ENCODE data around the gene CARS1.

- TF ChIP-seq CTCF (IDR thresholded peaks at IDR 0.05): no peak
- no peak for TF ChIP-seq POLR2A (IDR thresholded peaks at IDR 0.05)
Observed at GRCh38 chr11:3088806-3089205, 31.6 kb upstream of the CARS1 start.

Data from Peyer's patch (tissue), 4 donors.